Neural progenitor cell (in vitro differentiated cells): ENCODE measurements around the gene RAB27A. TPM values are rescaled to one million over a fixed set of nuclear protein-coding genes. Genes with fewer than 3 reads are reported as not detected.

ENCODE experiments used
- DNase-seq: peaks from one replicate; pipeline ENCODE4 v3.0.0-alpha.2; 2016; ENCODE audit warnings: low spot score
- H2AFZ ChIP-seq: fragments of 200-600 bp; sonication (generic); replicated peaks from 2 replicates; pipeline ENCODE4 v1.6.1; 2016; ENCODE audit warnings: antibody characterized with exemption
- H3F3A ChIP-seq: fragments of 200-600 bp; sonication (generic); 2 replicates; pipeline ENCODE4 v1.6.1; 2016; ENCODE audit warnings: antibody characterized with exemption, low read depth
- H3K27ac ChIP-seq: fragments of 200-600 bp; sonication (generic); 2 replicates; pipeline ENCODE4 v1.5.1; 2016; ENCODE audit warnings: mild to moderate bottlenecking
- H3K27me3 ChIP-seq: fragments of 200-600 bp; sonication (generic); 2 replicates; pipeline ENCODE4 v1.6.1; 2016; ENCODE audit warnings: mild to moderate bottlenecking, moderate library complexity
- H3K36me3 ChIP-seq: fragments of 200-600 bp; sonication (generic); 2 replicates; pipeline ENCODE4 v1.5.1; 2016
- H3K4me1 ChIP-seq: fragments of 200-600 bp; sonication (generic); 2 replicates; pipeline ENCODE4 v1.6.1; 2016; ENCODE audit warnings: mixed run types
- H3K4me2 ChIP-seq: fragments of 200-600 bp; sonication (generic); 2 replicates; pipeline ENCODE4 v1.6.1; 2016
- H3K4me3 ChIP-seq: fragments of 200-600 bp; sonication (generic); 2 replicates; pipeline ENCODE4 v1.5.1; 2016
- H3K79me2 ChIP-seq: fragments of 200-600 bp; sonication (generic); 2 replicates; pipeline ENCODE4 v1.6.1; 2016; ENCODE audit warnings: low read depth
- H3K9ac ChIP-seq: fragments of 200-600 bp; sonication (generic); 2 replicates; pipeline ENCODE4 v1.6.1; 2016
- H3K9me3 ChIP-seq: fragments of 200-600 bp; sonication (generic); 2 replicates; pipeline ENCODE4 v1.5.1; 2016; ENCODE audit warnings: low read depth
- H4K20me1 ChIP-seq: fragments of 200-600 bp; sonication (generic); 2 replicates; pipeline ENCODE4 v1.6.1; 2016; ENCODE audit warnings: low read depth
- H3K27ac Mint-ChIP-seq: 3 replicates; pipeline ENCODE4 v1.8.0; 2021; ENCODE audit warnings: mixed read lengths
- H3K27me3 Mint-ChIP-seq: 2 replicates; pipeline ENCODE4 v1.8.0; 2022; ENCODE audit warnings: low read depth, mild to moderate bottlenecking, inconsistent platforms, moderate library complexity, mixed read lengths; ENCODE audit not compliant: insufficient read depth
- H3K36me3 Mint-ChIP-seq: 3 replicates; pipeline ENCODE4 v1.8.0; 2021; ENCODE audit warnings: mixed read lengths
- H3K4me1 Mint-ChIP-seq: 3 replicates; pipeline ENCODE4 v1.8.0; 2021; ENCODE audit warnings: mixed read lengths
- H3K4me3 Mint-ChIP-seq: 3 replicates; pipeline ENCODE4 v1.8.0; 2021; ENCODE audit warnings: mild to moderate bottlenecking, moderate library complexity, mixed read lengths
- H3K9me3 Mint-ChIP-seq: 3 replicates; pipeline ENCODE4 v1.8.0; 2020; ENCODE audit warnings: mixed read lengths
- CTCF ChIP-seq: fragments of 200-600 bp; sonication (generic); IDR thresholded peaks from 2 replicates; pipeline ENCODE4 v1.5.1; 2017; ENCODE audit warnings: antibody characterized with exemption, mild to moderate bottlenecking
- EZH2 ChIP-seq: fragments of 200-600 bp; sonication (generic); IDR thresholded peaks from 2 replicates; pipeline ENCODE4 v1.6.1; 2017; ENCODE audit warnings: antibody characterized with exemption, mild to moderate bottlenecking, moderate library complexity
- EZH2phosphoT487 ChIP-seq: fragments of 200-600 bp; sonication (generic); IDR thresholded peaks from 2 replicates; pipeline ENCODE4 v1.6.1; 2017; ENCODE audit warnings: antibody characterized with exemption
- total RNA-seq: library from RNA; depleted of rRNA; stranded (reverse); fragments of >200 nt; gene quantifications from 2 replicates; pipeline ENCODE4 v1.2.3, GENCODE V29; 2015; ENCODE audit warnings: low replicate concordance

Gene RAB27A
- total RNA-seq, 1 donor from 2014 or later = 3.6 TPM

GRCh38 chr15:55270291-55270690 is 19.3 kb downstream of the RAB27A start:
- no peak for DNase-seq
- Histone ChIP-seq H3K9me3 (no peaks in the 10 kb centered on the region), H3K79me2 (no peaks in the 10 kb centered on the region), H2AFZ (no peak overlapping the region), H3K27me3 (no peaks in the 10 kb centered on the region), H4K20me1 (no peaks in the 10 kb centered on the region), H3F3A (no peaks in the 10 kb centered on the region), H3K4me1 (no peaks in the 10 kb centered on the region), H3K27ac (no peak overlapping the region), H3K36me3 (no peaks in the 10 kb centered on the region), H3K4me2 (no peak overlapping the region), H3K4me3 (no peak overlapping the region), H3K9ac (no peak overlapping the region)
- H3K4me3 Mint-ChIP-seq = no peak overlapping the region
- H3K36me3 Mint-ChIP-seq = peaks cover 2% of the 10 kb centered on the region
- no peak for TF ChIP-seq EZH2
- TF ChIP-seq CTCF = no peak
- no peak for TF ChIP-seq EZH2phosphoT487
- H3K4me1 Mint-ChIP-seq = peaks cover 8% of the 10 kb centered on the region
- no peak overlapping the region for H3K27ac Mint-ChIP-seq
- peaks cover 2% of the 10 kb centered on the region for H3K9me3 Mint-ChIP-seq
- H3K27me3 Mint-ChIP-seq = no peaks in the 10 kb centered on the region

GRCh38 chr15:55268176-55268695 is 21.4 kb downstream of the RAB27A start:
- no peak overlapping the region for H3K4me2 ChIP-seq
- H3K9me3 ChIP-seq = no peaks in the 10 kb centered on the region
- no peak for DNase-seq
- no peak for TF ChIP-seq CTCF
- no peak for TF ChIP-seq EZH2
- TF ChIP-seq EZH2phosphoT487 = no peak
- no peaks in the 10 kb centered on the region for H3K27me3 ChIP-seq
- Mint-ChIP-seq H3K27me3 (no peaks in the 10 kb centered on the region), H3K36me3 (no peaks in the 10 kb centered on the region), H3K9me3 (peaks cover 2% of the 10 kb centered on the region), H3K4me1 (peaks cover 8% of the 10 kb centered on the region), H3K4me3 (no peak overlapping the region), H3K27ac (no peak overlapping the region)
- no peaks in the 10 kb centered on the region for H3K79me2 ChIP-seq
- no peaks in the 10 kb centered on the region for H4K20me1 ChIP-seq
- H2AFZ ChIP-seq = no peak overlapping the region
- H3F3A ChIP-seq = no peaks in the 10 kb centered on the region
- H3K27ac ChIP-seq = no peak overlapping the region
- no peaks in the 10 kb centered on the region for H3K36me3 ChIP-seq
- H3K4me3 ChIP-seq = no peak overlapping the region
- H3K4me1 ChIP-seq = no peaks in the 10 kb centered on the region
- no peak overlapping the region for H3K9ac ChIP-seq

GRCh38 chr15:55267401-55268175 is 22.0 kb downstream of the RAB27A start:
- Mint-ChIP-seq H3K27me3 (no peaks in the 10 kb centered on the region), H3K4me1 (peaks cover 8% of the 10 kb centered on the region), H3K36me3 (no peaks in the 10 kb centered on the region), H3K27ac (no peak overlapping the region), H3K9me3 (no peaks in the 10 kb centered on the region), H3K4me3 (no peak overlapping the region)
- no peak for DNase-seq
- Histone ChIP-seq H3K79me2 (no peaks in the 10 kb centered on the region), H3K27me3 (no peaks in the 10 kb centered on the region), H4K20me1 (no peaks in the 10 kb centered on the region), H3K36me3 (no peaks in the 10 kb centered on the region), H3K4me1 (no peaks in the 10 kb centered on the region), H3K9me3 (no peaks in the 10 kb centered on the region), H3F3A (no peaks in the 10 kb centered on the region), H3K4me2 (no peak overlapping the region), H3K27ac (no peak overlapping the region), H2AFZ (no peak overlapping the region), H3K9ac (no peak overlapping the region), H3K4me3 (no peak overlapping the region)
- TF ChIP-seq EZH2phosphoT487 = no peak
- TF ChIP-seq EZH2 = no peak
- no peak for TF ChIP-seq CTCF
